Stimulated activated effector memory CD8-positive, alpha-beta T cell treated with anti-CD3 and anti-CD28 coated beads, Interleukin-12 subunit alpha, Interleukin-12 subunit beta, amount 100 ng/mL, for 72 hours (primary cell): ENCODE measurements around the gene RBBP8.

Experiments
- ATAC-seq: fragments of 150-1000 bp; cut with Tn5 transposase; 2 replicates; pipeline ENCODE4 v1.10.0; 2021
- DNase-seq, 2 donors: peaks; one replicate each; pipeline ENCODE4 v3.0.0; 2021 to 2022; ENCODE audit warnings: low spot score in 2 of 2
- H3K27ac Mint-ChIP-seq: one replicate; pipeline ENCODE4 v1.8.0; 2022; ENCODE audit warnings: mild to moderate bottlenecking, mixed read lengths
- H3K36me3 Mint-ChIP-seq: one replicate; pipeline ENCODE4 v1.8.0; 2022; ENCODE audit warnings: mild to moderate bottlenecking, mixed read lengths
- H3K4me1 Mint-ChIP-seq: one replicate; pipeline ENCODE4 v1.8.0; 2022; ENCODE audit warnings: mixed read lengths
- H3K4me3 Mint-ChIP-seq: one replicate; pipeline ENCODE4 v1.8.0; 2022; ENCODE audit warnings: mild to moderate bottlenecking, mixed read lengths
- H3K9me3 Mint-ChIP-seq: one replicate; pipeline ENCODE4 v1.8.0; 2022; ENCODE audit warnings: mixed read lengths

The RBBP8 gene

DNA sequence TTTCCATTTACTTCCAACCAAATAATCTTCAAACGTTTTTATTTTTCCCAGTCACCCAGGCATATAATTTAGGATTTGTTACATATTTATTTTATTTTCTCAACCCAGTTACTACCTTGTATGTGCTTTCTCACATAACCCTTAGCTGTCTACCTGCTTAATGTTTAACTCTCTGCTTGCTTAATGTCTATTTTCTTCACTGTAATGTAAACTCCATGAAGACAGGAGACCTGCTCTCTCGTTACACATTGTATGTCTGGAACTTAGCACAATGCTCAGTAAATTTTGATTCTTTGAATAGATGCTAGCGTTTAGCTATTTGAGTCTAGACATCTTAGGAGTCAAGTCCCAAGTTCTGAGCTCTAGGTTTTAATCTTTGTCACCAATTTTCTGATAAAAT is 70.2 kb downstream of the RBBP8 start:
- H3K9me3 Mint-ChIP-seq = no peaks in the 10 kb centered on the region
- H3K4me3 Mint-ChIP-seq = no peak overlapping the region
- H3K4me1 Mint-ChIP-seq = no peaks in the 10 kb centered on the region
- DNase-seq (no peak), ATAC-seq (no peak)
- H3K36me3 Mint-ChIP-seq = peaks cover 17% of the 10 kb centered on the region
- H3K27ac Mint-ChIP-seq = no peak overlapping the region

GRCh38 chr18:23012249-23012648 is 79.1 kb downstream of the RBBP8 start:
- Mint-ChIP-seq H3K36me3 (peaks cover 14% of the 10 kb centered on the region), H3K4me3 (no peak overlapping the region), H3K27ac (no peak overlapping the region), H3K9me3 (no peaks in the 10 kb centered on the region), H3K4me1 (no peaks in the 10 kb centered on the region)
- DNase-seq (no peak), ATAC-seq (no peak)

DNA sequence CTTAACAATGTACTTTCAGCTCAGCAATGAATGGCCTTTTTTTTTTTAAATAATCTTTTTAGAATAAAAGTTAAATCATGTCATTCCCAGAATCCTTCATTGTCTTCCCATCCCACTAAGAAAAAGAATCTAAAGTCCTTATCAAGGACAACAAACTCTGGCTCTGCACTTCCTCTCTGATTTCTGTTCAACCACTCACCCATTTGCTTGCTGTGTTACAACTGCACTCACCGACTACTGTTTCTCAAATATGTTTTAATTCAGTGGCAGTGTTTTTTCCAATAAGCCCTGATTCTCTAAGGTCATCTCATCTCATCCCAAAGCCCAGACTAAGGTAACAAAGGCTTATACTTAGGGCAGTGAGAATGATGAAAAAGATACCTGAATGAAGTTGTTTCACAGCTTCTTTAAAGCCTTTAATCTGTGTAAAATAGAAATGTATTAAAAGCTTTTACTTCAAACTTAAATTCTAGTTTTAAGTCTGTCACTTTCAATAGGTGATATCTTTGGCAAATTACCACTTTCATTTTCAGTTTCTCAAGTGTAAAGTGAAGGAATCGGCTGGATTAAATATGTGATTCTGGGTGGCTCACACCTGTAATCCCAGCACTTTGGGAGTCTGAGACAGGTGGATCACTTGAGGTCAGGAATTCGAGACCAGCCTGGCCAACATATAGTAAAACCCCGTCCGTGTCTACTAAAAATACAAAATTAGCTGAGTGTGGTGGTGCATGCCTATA is 87.6 kb downstream of the RBBP8 start:
- no peak overlapping the region for H3K4me3 Mint-ChIP-seq
- peaks cover 61% of the 10 kb centered on the region for H3K36me3 Mint-ChIP-seq
- no peak for ATAC-seq

GRCh38 chr18:23021623-23022022 is 88.5 kb downstream of the RBBP8 start:
- ATAC-seq (no peak), DNase-seq (no peak)
- H3K9me3 Mint-ChIP-seq = no peaks in the 10 kb centered on the region
- no peak overlapping the region for H3K4me3 Mint-ChIP-seq
- peaks cover 6% of the 10 kb centered on the region for H3K4me1 Mint-ChIP-seq
- H3K36me3 Mint-ChIP-seq = peaks cover 62% of the 10 kb centered on the region
- no peak overlapping the region for H3K27ac Mint-ChIP-seq

More for the DNA sequence above, 87.6 kb downstream of the RBBP8 start:
- Mint-ChIP-seq H3K9me3 (no peaks in the 10 kb centered on the region), H3K4me1 (peaks cover 6% of the 10 kb centered on the region), H3K27ac (no peak overlapping the region)
- DNase-seq = no peak

DNA sequence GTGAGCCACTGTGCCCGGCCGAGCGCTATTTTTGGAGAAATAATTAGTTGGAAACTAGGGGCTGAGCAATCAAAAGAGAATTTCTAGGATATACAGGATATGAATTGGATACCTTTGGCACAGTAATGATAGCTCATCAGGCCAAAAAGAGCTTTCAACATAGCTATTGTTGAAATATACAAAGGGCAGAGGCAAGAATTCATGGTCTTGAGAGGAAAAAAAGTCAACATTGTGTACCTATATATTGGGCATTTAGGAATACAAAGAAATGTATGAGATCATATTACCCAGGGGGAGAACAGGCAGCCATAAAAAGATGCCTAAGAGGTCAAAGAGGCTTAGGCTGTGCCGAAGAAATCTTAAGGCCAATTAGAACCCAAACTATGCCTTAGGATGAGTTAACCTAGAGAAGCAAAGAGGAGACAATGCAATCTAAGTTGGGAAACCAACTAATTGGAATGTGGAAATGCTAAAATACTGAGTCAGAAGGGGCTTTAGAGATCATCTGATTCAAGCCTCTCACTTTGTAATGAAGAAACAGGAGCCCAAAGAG is 99.0 kb downstream of the RBBP8 start:
- DNase-seq (no peak), ATAC-seq (no peak)
- Mint-ChIP-seq H3K27ac (no peak overlapping the region), H3K4me3 (no peak overlapping the region), H3K36me3 (peaks cover 14% of the 10 kb centered on the region), H3K4me1 (no peaks in the 10 kb centered on the region), H3K9me3 (no peaks in the 10 kb centered on the region)

DNA sequence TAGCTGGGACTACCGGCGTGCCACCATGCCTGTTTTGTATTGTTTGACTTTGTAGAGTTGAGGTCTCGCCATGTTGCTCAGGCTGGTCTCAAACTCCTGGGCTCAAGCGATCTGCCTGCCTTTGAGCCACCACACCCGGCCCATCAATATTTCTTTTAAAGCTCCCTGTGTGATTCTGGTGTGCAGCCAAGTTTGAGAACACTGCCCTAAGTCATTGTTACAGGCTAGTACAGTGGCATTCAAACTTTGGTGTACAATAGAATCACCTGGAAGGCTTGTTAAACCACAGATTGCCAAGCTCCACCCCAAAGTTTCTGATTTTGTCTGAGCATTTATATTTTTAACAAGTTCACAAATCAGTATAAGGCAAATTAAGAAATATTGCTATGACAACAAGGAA is 99.9 kb downstream of the RBBP8 start:
- ATAC-seq = no peak
- H3K36me3 Mint-ChIP-seq = peaks cover 7% of the 10 kb centered on the region
- H3K9me3 Mint-ChIP-seq = no peaks in the 10 kb centered on the region
- no peaks in the 10 kb centered on the region for H3K4me1 Mint-ChIP-seq
- H3K4me3 Mint-ChIP-seq = no peak overlapping the region
- no peak for DNase-seq
- no peak overlapping the region for H3K27ac Mint-ChIP-seq

DNA sequence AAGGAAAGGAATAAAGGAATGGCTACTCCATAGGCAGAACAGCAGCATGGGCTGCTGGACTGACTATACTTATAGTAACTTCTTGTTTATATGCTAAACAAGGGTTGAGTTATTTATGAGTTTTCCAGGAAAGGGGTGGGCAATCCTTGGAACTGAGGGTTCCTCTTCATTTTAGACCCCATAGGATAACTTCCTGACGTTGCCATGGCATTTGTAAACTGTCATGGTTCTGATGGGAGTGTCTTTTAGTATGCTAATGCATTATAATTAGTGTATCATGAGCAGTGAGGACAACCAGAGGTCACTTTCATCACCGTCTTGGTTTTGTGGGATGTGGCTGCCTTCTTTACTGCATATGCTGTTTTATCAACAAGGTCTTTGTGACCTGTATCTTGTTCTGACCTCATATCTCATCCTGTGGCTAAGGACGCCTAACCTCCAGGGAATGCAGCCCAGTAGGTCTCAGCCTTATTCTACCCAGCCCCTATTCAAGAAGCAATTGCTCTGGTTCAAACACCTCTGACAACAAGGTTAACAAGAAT is 103.6 kb downstream of the RBBP8 start:
- DNase-seq (no peak), ATAC-seq (no peak)
- no peaks in the 10 kb centered on the region for H3K9me3 Mint-ChIP-seq
- no peak overlapping the region for H3K27ac Mint-ChIP-seq
- H3K4me3 Mint-ChIP-seq = no peak overlapping the region
- no peaks in the 10 kb centered on the region for H3K36me3 Mint-ChIP-seq
- no peaks in the 10 kb centered on the region for H3K4me1 Mint-ChIP-seq

DNA sequence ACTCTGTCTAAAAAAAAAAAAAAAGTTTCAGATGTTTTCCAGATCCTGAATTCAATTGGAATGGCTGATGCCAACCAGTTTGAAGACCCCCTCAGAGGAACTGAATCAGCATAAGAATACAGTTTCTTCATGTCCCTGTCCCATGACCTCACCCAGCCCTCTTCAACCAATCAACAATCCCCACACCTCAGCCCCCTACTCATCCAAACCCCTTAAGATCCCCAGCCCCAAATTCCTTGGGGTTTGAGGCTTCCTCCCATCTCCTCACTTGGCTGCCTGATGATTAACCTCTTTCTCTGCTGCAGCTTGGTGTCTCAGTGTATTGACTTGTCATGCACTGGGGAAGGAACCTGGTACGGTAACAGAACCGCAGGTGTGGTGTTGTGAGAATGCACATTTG is 104.5 kb downstream of the RBBP8 start:
- ATAC-seq = no peak
- Mint-ChIP-seq H3K27ac (no peak overlapping the region), H3K36me3 (no peaks in the 10 kb centered on the region), H3K4me1 (no peaks in the 10 kb centered on the region), H3K4me3 (no peak overlapping the region), H3K9me3 (no peaks in the 10 kb centered on the region)
- no peak for DNase-seq

DNA sequence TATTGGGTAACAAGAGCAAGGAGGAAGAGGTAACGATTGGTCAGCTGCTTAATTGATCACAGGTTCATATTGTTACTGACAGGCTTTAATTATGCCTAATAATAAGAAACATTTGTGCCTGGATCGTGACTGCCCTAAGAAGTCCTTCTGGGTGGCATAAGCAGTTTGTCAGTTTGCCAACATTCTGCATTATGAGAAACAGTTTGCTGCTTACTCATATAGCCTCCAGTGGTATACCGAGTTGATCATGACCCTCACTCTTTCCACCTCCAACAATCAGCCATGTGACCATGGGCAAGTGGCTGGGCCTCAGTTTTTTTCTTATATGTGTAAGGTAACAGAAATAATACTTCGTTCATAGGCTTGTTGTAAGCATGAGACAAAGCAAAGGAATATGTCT is 105.6 kb downstream of the RBBP8 start:
- no peak overlapping the region for H3K4me3 Mint-ChIP-seq
- H3K9me3 Mint-ChIP-seq = no peaks in the 10 kb centered on the region
- H3K36me3 Mint-ChIP-seq = no peaks in the 10 kb centered on the region
- H3K27ac Mint-ChIP-seq = no peak overlapping the region
- DNase-seq (no peak), ATAC-seq (no peak)
- H3K4me1 Mint-ChIP-seq = no peaks in the 10 kb centered on the region

- ATAC-seq (no peak), DNase-seq (no peak)
- H3K4me3 Mint-ChIP-seq = no peak overlapping the region
- no peak overlapping the region for H3K27ac Mint-ChIP-seq
- H3K4me1 Mint-ChIP-seq = no peaks in the 10 kb centered on the region
- no peaks in the 10 kb centered on the region for H3K36me3 Mint-ChIP-seq
- H3K9me3 Mint-ChIP-seq = no peaks in the 10 kb centered on the region
Observed at GRCh38 chr18:23042133-23042532, 109.0 kb downstream of the RBBP8 start.

GRCh38 chr18:23043803-23044376 is 110.8 kb downstream of the RBBP8 start:
- H3K9me3 Mint-ChIP-seq = no peaks in the 10 kb centered on the region
- no peaks in the 10 kb centered on the region for H3K36me3 Mint-ChIP-seq
- H3K4me1 Mint-ChIP-seq = no peaks in the 10 kb centered on the region
- no peak overlapping the region for H3K27ac Mint-ChIP-seq
- no peak for DNase-seq
- no peak overlapping the region for H3K4me3 Mint-ChIP-seq
- no peak for ATAC-seq

DNA sequence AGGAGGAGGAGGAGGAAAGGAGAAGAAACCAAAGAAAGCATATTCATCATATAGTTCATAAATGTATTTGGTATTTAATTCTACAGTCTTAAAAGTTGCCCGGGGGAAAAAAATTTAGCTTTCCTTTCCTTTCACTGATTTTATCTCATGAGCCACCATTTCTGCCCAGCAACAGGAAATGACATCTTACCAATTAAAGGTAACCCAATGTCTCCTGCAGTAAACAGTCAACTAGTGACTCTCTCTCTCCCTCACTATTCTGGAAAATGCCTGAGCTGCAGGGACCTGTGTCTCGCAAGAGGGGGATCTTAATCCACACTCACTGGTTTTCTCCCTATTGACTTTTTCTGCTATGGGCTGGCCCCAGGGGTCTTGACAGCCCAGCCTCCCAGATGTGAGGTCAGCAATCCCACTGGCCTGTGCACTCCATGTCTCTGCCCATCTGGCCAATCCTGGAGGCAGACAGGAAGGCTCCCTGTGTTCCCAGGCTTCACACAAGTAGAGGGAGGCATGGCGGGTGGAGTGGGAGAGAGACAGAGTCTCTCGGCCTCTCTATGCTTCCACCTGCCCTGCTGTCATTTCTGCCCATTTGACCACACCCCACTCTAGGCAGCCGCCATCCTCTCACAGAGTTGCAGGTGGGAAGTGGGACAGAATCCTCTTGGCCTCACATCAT is 116.7 kb downstream of the RBBP8 start:
- no peaks in the 10 kb centered on the region for H3K36me3 Mint-ChIP-seq
- peak overlapping the region; percentile 55 for H3K27ac Mint-ChIP-seq
- no peaks in the 10 kb centered on the region for H3K9me3 Mint-ChIP-seq
- H3K4me3 Mint-ChIP-seq = no peak overlapping the region
- peaks cover 15% of the 10 kb centered on the region for H3K4me1 Mint-ChIP-seq
- no peak for DNase-seq
- peak; percentile 52 for ATAC-seq

DNA sequence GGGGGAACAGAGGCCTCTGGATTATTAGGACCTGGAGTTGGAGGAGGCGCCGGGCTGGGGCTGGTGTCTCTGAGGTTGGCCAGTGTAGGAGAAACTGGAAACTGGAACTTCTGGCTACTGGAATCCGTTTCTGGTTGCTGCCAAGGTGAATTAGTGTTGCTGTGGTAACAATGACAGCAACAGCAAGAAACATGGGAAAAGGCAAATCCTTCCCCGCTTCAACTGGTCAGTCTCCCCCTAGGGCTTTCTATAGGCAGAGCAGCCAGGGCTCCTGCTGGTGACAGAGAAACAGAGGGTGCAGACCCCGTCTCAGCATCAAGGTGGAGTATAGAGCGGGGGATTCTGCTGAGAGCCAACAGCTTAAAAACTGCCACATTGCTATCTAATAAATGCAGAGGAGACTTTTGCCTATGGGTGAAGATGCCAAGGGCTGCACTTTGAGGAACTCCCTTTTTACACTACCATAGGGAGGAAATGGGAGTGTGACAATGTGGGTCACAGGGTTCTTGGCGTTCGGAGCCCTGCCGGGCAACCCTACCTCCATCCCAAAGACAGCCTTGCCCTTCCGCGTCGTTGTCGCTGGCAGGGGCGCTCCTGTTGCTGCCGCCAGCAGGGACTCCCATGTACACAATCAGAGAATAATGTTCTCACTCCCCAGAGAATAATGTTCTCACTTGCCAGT is 120.8 kb downstream of the RBBP8 start:
- Mint-ChIP-seq H3K4me3 (no peak overlapping the region), H3K9me3 (no peaks in the 10 kb centered on the region), H3K27ac (no peak overlapping the region), H3K4me1 (peaks cover 15% of the 10 kb centered on the region), H3K36me3 (no peaks in the 10 kb centered on the region)
- DNase-seq (no peak), ATAC-seq (no peak)

- H3K4me3 Mint-ChIP-seq = no peak overlapping the region
- ATAC-seq (no peak), DNase-seq (no peak)
- no peaks in the 10 kb centered on the region for H3K9me3 Mint-ChIP-seq
- H3K27ac Mint-ChIP-seq = no peak overlapping the region
- no peaks in the 10 kb centered on the region for H3K36me3 Mint-ChIP-seq
- H3K4me1 Mint-ChIP-seq = peaks cover 11% of the 10 kb centered on the region
Observed at GRCh38 chr18:23054553-23054952, 121.4 kb downstream of the RBBP8 start.

DNA sequence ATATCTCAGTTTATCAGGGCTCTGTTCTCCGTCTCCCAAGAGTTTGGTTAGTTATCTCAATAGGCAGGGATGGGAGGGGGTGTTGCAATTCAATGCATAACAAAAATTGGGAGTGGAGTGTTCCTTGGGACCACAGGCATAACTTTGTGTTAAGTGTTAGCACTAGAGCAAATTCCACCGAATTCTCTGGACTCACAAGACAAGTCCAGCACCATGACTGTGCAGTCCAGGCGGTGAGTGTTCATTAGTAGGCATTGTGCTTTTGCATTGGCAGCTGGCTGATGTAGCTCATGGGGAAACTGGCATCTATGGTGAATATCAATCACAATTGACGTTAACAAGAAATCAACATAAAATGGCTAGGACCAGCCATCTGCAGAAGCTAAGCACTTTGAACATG is 123.2 kb downstream of the RBBP8 start:
- Mint-ChIP-seq H3K36me3 (no peaks in the 10 kb centered on the region), H3K4me1 (no peaks in the 10 kb centered on the region), H3K4me3 (no peak overlapping the region), H3K27ac (no peak overlapping the region), H3K9me3 (no peaks in the 10 kb centered on the region)
- DNase-seq = no peak
- no peak for ATAC-seq
